Fibroblast of lung (primary cell): Measurements from ENCODE around the gene TNFSF13. TPM values are rescaled to one million over a fixed set of nuclear protein-coding genes. Genes with fewer than 3 reads are reported as not detected.
A peak's percentile ranks its signal among the peaks of the same experiment; 100 is the strongest.

Experiments used
- DNase-seq, 2 donors: peaks; one replicate each; pipeline versions ENCODE4 v3.0.0 to v3.0.0-alpha.2; 2010; ENCODE audit warnings: low read depth in 2 of 2
- H2AFZ ChIP-seq: 2 replicates; pipeline ENCODE4 v1.5.1; 2012; ENCODE audit warnings: low read length, control low read depth, inconsistent platforms
- H3K27ac ChIP-seq: 2 replicates; pipeline ENCODE4 v1.5.1; 2011; ENCODE audit warnings: low read length, control low read depth; ENCODE audit not compliant: insufficient read depth
- H3K27me3 ChIP-seq: 2 replicates; pipeline ENCODE4 v1.5.1; 2011; ENCODE audit warnings: mild to moderate bottlenecking, low read length; ENCODE audit not compliant: control insufficient read depth, insufficient read depth
- H3K36me3 ChIP-seq: 2 replicates; pipeline ENCODE4 v1.5.1; 2011; ENCODE audit warnings: low read length; ENCODE audit not compliant: control insufficient read depth, insufficient read depth
- H3K4me1 ChIP-seq: 2 replicates; pipeline ENCODE4 v1.5.1; 2011; ENCODE audit warnings: low read length; ENCODE audit not compliant: control insufficient read depth, insufficient read depth; ENCODE audit errors: extremely low read depth
- H3K4me2 ChIP-seq: 2 replicates; pipeline ENCODE4 v1.5.1; 2011; ENCODE audit warnings: low read length, control low read depth; ENCODE audit not compliant: insufficient read depth; ENCODE audit errors: extremely low read depth
- H3K4me3 ChIP-seq, 4 experiments: fragments of 200-600 bp in 1 of 4; sonication (generic) in 1 of 4; replicated peaks in 1 of 4; 2 replicates each; pipeline ENCODE4 v1.5.1; 2011 to 2016; ENCODE audit warnings: low read length in 4 of 4, low read depth in 3 of 4, mild to moderate bottlenecking in 3 of 4, control low read depth in 2 of 4, inconsistent platforms in 1 of 4, mixed read lengths in 1 of 4; ENCODE audit not compliant: insufficient read depth in 1 of 4; ENCODE audit errors: control extremely low read depth in 1 of 4
- H3K79me2 ChIP-seq: 2 replicates; pipeline ENCODE4 v1.5.1; 2012; ENCODE audit warnings: mild to moderate bottlenecking, low read length, inconsistent platforms; ENCODE audit not compliant: control insufficient read depth, insufficient read depth
- H3K9ac ChIP-seq: 2 replicates; pipeline ENCODE4 v1.5.1; 2011; ENCODE audit warnings: mild to moderate bottlenecking, low read length, control low read depth; ENCODE audit not compliant: insufficient read depth
- H3K9me3 ChIP-seq: 2 replicates; pipeline ENCODE4 v1.5.1; 2012; ENCODE audit warnings: low read depth, low read length; ENCODE audit not compliant: control insufficient read depth, insufficient read depth
- H4K20me1 ChIP-seq: 2 replicates; pipeline ENCODE4 v1.5.1; 2011; ENCODE audit warnings: low read length; ENCODE audit not compliant: control insufficient read depth, insufficient read depth; ENCODE audit errors: extremely low read depth
- CTCF ChIP-seq, 2 donors: IDR thresholded peaks in 1 of 2; conservative IDR thresholded peaks in 1 of 2; 1 replicate in 1 of 2; 2 replicates in 1 of 2; pipeline ENCODE4 v1.5.1; 2011 to 2012; ENCODE audit warnings: low read length in 2 of 2, control low read depth in 1 of 2, inconsistent platforms in 1 of 2, low read depth in 1 of 2, mild to moderate bottlenecking in 1 of 2
- EZH2 ChIP-seq: IDR thresholded peaks from 2 replicates; pipeline ENCODE4 v1.5.1; 2012; ENCODE audit warnings: low read length, control low read depth, mild to moderate bottlenecking; ENCODE audit errors: missing control alignments
- polyA plus RNA-seq, 2 donors: library from polyadenylated mRNA; depleted of rRNA in 1 of 2; stranded (reverse) in 1 of 2; unstranded in 1 of 2; fragments of >200 nt; gene quantifications; 2 replicates each; pipeline ENCODE4 v1.2.1, GENCODE V29; 2011 to 2012; ENCODE audit warnings: missing spikeins in 1 of 2
- total RNA-seq: library from RNA; depleted of rRNA; stranded (reverse); fragments of >200 nt; gene quantifications from 2 replicates; pipeline ENCODE4 v1.2.1, GENCODE V29; 2014

Gene TNFSF13
- total and polyA plus RNA-seq, 2 donors (not counting 1 experiment from before 2014, with no cell fraction given) = 2.0 to 2.5 TPM

- H3K9ac ChIP-seq = peak within 1 kb of the TSS; percentile 47
These were observed 31.5 kb downstream of the TNFSF13 start, which contains the start of gene SOX15 for GRCh38 chr17:7589891-7590691. SOX15 (minus strand) TSS chr17:7590094; CDS start chr17:7589676, 418 bp downstream.

GRCh38 chr17:7590743-7591142 lies 32.2 kb downstream of the TNFSF13 start:
- Histone ChIP-seq H3K9ac (no peak overlapping the region), H3K4me2 (peak overlapping the region; percentile 44), H3K36me3 (peaks cover 36% of the 10 kb centered on the region), H2AFZ (no peak overlapping the region), H3K4me3 (no peak overlapping the region), H3K79me2 (peaks cover 14% of the 10 kb centered on the region), H3K27ac (peak overlapping the region; percentile 56), H3K4me1 (peaks cover 46% of the 10 kb centered on the region), H4K20me1 (no peaks in the 10 kb centered on the region), H3K27me3 (no peaks in the 10 kb centered on the region), H3K9me3 (no peaks in the 10 kb centered on the region)
- DNase-seq = peak; percentile 51 to 76
- no peak for TF ChIP-seq CTCF (conservative IDR thresholded peaks at IDR 0.05 in 1 of 2, IDR thresholded peaks at IDR 0.05 in 1 of 2; ENCODE audit: low read depth in 1 of 2, low read length in 2 of 2)
- no peak for TF ChIP-seq EZH2

More at GRCh38 chr17:7589891-7590691, 31.5 kb downstream of the TNFSF13 start, which contains the start of gene SOX15:
- Histone ChIP-seq H4K20me1 (no peaks in the 10 kb centered on the region), H3K27me3 (no peaks in the 10 kb centered on the region), H2AFZ (no peak within 1 kb of the TSS), H3K4me1 (peaks cover 48% of the 10 kb centered on the region), H3K36me3 (peaks cover 32% of the 10 kb centered on the region), H3K79me2 (peaks cover 20% of the 10 kb centered on the region), H3K4me3 (peak within 1 kb of the TSS in 3 of 4 experiments; percentile 19 to 43 (median 26)), H3K9me3 (no peaks in the 10 kb centered on the region), H3K4me2 (peak within 1 kb of the TSS; percentile 94), H3K27ac (peak within 1 kb of the TSS; percentile 78)
- no peak for TF ChIP-seq CTCF (conservative IDR thresholded peaks at IDR 0.05 in 1 of 2, IDR thresholded peaks at IDR 0.05 in 1 of 2; ENCODE audit: low read depth in 1 of 2, low read length in 2 of 2)
- no peak for TF ChIP-seq EZH2
- peak in 1 of 2 donors; percentile 59 for DNase-seq

- Histone ChIP-seq H3K36me3 (peaks cover 35% of the 10 kb centered on the region), H4K20me1 (no peaks in the 10 kb centered on the region), H3K27ac (no peak overlapping the region), H3K27me3 (no peaks in the 10 kb centered on the region), H3K9ac (no peak overlapping the region), H3K79me2 (peaks cover 8% of the 10 kb centered on the region), H3K4me3 (no peak overlapping the region), H2AFZ (no peak overlapping the region), H3K4me2 (no peak overlapping the region), H3K4me1 (peaks cover 42% of the 10 kb centered on the region), H3K9me3 (no peaks in the 10 kb centered on the region)
- DNase-seq = no peak
- no peak for TF ChIP-seq CTCF (conservative IDR thresholded peaks at IDR 0.05 in 1 of 2, IDR thresholded peaks at IDR 0.05 in 1 of 2; ENCODE audit: low read depth in 1 of 2, low read length in 2 of 2)
- no peak for TF ChIP-seq EZH2
These were observed 33.0 kb downstream of the TNFSF13 start for GRCh38 chr17:7591596-7591995.
